OCI-LY7 (cell line): ENCODE data around the gene ADISSP.

ENCODE experiments used
- CTCF ChIP-seq: fragments of 200-600 bp; sonication (generic); conservative IDR thresholded peaks from 2 replicates; pipeline ENCODE4 v1.5.1; 2014; ENCODE audit warnings: mild to moderate bottlenecking, antibody characterized with exemption, low read length, moderate library complexity, mixed read lengths
- EZH2phosphoT487 ChIP-seq: fragments of 200-600 bp; sonication (generic); IDR thresholded peaks from 2 replicates; pipeline ENCODE4 v1.6.1; 2018; ENCODE audit warnings: low read depth, borderline replicate concordance, mild to moderate bottlenecking, mixed run types, antibody characterized with exemption, low read length, moderate library complexity, mixed read lengths

GRCh38 chr20:3784863-3785239 lies 17.3 kb upstream of the ADISSP start:
- TF ChIP-seq CTCF (no peak), EZH2phosphoT487 (no peak)
